ENCODE results near the gene AGR3.
A peak's percentile ranks its signal among the peaks of the same experiment; 100 is the strongest.
"Not testable (repeated sequence)": the region's sequence is repeated elsewhere in the genome, so short reads cannot be mapped to it uniquely, and the experiment has no call there.

Gene AGR3

DNA sequence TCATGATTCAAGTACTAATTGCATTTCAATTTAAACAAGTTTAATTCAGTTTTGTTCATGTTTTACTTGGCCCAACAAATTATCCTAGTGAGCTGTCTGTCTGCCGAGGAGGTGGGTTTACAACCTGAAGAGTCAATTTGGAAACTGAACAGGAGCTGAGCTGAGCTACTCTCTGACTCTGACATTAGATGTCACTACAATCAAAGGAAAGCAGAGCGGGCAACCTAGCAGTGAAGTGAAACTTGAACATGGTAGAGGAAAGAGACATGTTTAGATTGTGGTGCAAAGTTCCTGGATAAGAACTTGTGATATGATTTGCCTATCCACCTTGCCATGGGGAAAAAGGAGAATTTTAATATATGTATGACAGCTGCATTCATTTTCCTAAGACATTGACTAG lies 9.6 kb upstream of the AGR3 start:
- DNase-seq (ENCODE audit: low read depth), result peak; percentile 2

DNA sequence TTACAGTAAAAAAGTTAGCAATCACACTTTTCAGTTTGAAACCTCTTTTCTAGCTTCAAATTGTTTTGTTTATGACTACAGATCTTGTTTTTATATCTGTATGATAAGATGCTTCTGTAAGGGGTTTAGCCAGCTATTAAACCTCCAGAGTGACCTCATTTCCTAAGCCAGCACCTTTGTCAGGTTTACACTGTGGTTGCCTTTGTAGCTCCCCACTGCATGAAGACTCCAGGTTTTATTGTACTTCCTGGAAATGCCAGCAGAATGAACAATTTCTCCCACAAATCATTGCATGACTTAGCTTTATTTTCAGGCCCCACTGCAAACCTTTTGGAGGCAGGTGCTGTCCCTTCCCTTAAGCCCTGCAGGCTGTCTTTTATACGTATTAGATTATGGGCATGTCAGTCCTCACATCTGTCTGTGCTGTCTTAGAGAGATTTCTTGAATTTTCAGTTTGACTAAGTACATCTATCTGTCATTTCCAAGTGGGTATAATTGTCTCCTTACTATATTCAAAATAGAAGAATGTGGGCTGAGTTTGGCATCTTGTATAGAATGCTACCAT lies 8.2 kb upstream of the AGR3 start:
- no peak for DNase-seq (ENCODE audit: low read depth)

DNA sequence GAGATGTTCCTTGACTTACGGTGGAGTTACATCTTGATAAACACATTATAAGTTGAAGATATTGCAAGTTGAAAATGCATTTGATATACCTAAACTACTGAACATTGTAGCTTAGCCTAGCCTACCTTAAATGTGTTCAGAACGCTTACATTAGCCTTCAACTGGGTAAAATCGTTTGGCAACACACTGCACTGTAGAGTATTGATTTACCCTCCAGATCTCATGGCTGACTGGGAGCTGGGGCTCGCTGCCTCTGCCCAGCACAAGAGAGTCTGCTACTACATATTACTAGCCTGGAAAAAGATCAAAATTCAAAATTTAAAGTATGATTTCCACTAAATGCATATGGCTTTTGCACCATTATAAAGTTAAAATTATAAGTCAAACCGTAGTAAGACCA lies 7.5 kb upstream of the AGR3 start:
- DNase-seq (ENCODE audit: low read depth), result no peak

- DNase-seq (ENCODE audit: low read depth), result no peak
These were observed 2.1 kb upstream of the AGR3 start for GRCh38 chr7:16883918-16884317.

DNA sequence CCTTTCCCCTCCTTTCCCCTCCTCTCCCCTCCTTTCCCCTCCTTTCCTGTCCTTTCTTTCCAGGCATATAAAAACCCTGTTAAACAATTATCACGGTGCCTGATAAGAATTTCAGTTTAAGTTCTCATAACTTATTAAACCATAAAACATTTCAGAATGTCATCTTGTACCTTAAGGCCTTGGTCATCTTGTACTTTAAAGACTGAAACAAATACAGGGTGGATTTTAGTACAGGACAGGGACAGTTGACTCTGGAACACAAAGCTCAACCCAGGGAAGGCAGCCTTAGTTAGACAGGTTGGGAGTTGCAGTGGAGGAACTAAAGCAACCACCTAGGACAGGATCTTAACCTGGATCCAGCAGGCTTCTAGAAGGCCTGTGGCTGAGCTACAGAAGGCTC lies 1.2 kb downstream of the AGR3 start:
- DNase-seq (ENCODE audit: low read depth), result no peak

DNA sequence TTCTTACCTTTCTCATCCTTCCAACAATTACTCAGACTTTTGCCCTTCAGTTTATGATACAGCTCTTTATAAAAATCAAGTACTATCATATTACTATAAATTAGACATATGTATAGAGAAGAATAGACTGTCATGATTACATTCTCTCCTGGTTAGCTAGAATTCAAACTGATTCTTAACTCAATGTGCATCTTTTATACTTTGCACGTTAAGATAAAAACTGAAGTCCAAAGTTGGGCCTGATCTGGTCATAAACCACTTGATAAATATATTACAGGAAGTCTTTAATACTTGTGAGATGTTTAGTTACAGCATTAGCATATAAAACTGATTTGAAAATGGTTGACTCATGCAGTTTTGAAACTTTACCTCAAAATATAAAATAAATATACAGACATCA lies 2.6 kb downstream of the AGR3 start:
- DNase-seq (ENCODE audit: low read depth), result no peak

DNA sequence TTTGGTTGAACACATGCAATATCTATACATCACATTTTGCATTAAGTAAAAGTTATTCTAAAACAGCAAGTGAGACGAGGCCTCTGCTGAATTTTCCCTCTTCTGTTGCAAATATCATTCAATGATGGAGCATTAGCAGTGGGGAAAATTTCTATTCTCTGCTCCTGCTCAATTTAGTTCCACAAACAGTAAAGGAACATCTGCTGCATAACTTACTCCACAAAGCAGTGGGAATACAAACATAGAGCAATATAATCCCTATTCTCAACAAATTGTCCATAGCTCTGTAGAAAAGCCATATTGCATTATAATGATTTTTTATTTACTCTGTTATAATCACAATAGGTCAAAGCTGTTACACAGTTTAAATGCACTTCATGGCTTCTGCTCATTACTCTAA lies 5.9 kb downstream of the AGR3 start:
- DNase-seq (ENCODE audit: low read depth), result no peak

- DNase-seq (ENCODE audit: low read depth), result no peak
These were observed 7.7 kb downstream of the AGR3 start for GRCh38 chr7:16874066-16874465.

- no peak for DNase-seq (ENCODE audit: low read depth)
These were observed 14.5 kb downstream of the AGR3 start for GRCh38 chr7:16867328-16867727.

DNA sequence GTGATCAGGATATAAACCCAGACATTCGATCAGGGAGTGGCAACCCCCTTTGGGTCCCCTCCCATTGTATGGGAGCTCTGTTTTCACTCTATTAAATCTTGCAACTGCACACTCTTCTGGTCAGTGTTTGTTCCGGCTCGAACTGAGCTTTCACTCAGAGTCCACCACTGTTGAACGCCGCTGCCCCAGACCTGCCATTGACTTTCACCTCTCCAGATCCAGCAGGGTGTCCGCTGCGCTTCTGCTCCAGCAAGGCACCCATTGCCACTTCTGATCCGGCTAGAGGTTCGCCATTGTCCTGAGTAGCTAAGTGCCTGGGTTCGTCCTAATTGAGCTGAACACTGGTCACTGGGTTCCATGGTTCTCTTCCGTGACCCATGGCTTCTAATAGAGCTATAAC lies 28.6 kb downstream of the AGR3 start:
- not testable (repeated sequence) for DNase-seq (ENCODE audit: low read depth)

GRCh38 chr7:16851829-16852228 lies 30.0 kb downstream of the AGR3 start:
- no peak for DNase-seq (ENCODE audit: low read depth)

- DNase-seq (ENCODE audit: low read depth), result no peak
These were observed 30.9 kb downstream of the AGR3 start for GRCh38 chr7:16850614-16851466.

DNA sequence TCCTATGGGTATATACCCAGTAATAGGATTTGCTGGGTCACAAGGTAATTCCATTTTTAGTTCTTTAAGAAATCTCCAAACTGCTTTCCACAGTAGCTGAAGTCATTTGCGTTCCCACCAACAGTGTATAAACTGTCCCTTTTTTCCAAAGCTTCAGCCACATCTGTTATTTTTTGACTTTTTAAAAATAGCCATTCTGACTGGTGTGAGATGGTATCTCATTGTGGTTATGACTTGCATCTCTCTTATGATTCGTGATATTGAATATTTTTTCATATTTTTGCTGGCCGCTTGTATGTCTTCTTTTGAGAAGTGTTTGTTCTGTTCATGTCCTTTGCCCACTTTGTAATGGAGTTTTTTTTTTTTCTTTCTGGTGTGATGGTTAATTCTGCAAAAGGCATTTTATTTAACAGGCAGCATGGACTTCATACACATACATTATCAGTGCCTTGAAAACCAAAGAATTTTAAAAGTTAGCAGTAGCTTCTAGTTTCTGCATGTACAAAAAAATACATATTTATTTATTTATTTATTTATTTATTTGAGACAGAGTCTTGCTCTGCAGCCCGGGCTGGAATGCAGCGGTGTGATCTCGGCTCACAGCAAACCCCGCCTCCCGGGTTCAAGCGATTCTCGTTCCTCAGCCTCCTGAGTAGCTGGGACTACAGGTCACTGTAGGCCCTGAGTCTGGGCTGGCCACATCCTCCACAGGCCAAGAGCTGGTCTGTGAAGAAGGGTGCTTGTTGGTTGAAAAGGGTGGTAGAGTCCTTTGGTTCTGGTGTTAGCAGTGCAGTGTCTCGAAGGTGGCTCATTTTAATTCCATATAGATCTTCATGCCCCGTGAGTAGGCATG lies 32.3 kb downstream of the AGR3 start:
- DNase-seq (ENCODE audit: low read depth), result no peak

GRCh38 chr7:16847381-16847860 lies 34.4 kb downstream of the AGR3 start:
- DNase-seq (ENCODE audit: low read depth), result no peak

DNA sequence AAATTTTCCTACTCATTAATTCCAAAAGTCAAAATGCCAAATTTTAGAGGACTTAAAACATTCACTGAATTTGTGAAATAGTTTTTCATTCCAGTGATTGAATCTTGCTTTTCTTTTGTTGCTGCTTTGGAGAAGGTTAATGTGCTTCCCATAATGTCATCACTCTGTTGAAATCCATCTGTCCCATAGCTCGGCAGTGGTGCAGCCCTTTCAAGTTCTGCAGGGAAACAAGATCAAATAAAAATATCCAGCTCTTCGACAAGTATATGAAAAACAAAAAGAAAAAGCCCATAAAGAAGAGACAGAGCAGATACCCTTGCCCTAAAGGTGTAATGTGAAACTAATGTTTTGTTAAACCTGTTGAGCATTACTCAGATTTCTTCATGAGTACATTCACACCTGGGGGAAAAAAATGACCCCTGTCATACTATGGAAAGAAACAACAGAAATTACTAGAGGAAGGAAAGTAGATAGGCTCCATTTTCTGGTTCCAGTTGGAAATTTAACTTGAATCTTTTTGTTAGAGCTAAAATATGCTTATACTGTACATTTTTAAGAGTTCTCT lies 35.1 kb downstream of the AGR3 start:
- DNase-seq (ENCODE audit: low read depth), result no peak

DNA sequence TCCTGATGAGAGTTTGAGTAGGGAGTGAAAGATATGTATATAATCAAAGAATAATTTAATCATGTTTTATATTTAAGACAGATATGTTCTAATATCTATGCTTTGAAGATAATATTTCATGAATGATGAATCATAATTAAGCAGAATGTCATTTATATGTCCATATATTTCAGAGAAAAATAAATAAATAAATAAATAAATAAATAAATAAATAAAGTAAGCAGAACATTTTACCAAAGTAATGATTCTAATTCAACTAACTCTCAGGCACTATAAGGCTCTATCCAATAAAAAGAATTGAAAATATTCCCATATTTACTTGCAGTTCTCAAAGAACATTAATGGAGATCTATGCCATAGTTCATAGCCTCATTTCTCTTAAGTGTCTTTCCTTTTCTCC lies 36.0 kb downstream of the AGR3 start:
- no peak for DNase-seq (ENCODE audit: low read depth)

GRCh38 chr7:16841681-16842080 lies 40.1 kb downstream of the AGR3 start:
- DNase-seq (ENCODE audit: low read depth), result no peak

- no peak for DNase-seq (ENCODE audit: low read depth)
These were observed 41.7 kb downstream of the AGR3 start for GRCh38 chr7:16840094-16840493.

DNA sequence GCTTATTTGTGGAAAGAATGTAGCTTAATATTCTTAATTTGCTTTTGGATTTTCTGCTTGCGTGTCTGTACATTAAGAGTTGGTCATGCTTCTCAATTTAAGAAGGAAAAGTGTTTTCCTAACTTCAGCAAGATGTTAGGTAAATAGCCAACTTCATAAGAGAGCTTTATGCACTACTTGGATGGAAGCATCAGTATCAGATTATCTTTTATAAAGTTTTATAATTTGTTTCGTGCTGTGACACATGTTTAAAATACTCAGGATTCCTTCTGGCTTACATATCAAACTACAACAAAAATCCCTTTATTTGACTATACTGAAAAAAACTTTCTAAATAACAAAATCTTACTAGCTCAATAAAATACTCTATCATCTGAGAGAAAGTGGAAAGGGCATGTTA lies 42.1 kb downstream of the AGR3 start:
- no peak for DNase-seq (ENCODE audit: low read depth)

DNA sequence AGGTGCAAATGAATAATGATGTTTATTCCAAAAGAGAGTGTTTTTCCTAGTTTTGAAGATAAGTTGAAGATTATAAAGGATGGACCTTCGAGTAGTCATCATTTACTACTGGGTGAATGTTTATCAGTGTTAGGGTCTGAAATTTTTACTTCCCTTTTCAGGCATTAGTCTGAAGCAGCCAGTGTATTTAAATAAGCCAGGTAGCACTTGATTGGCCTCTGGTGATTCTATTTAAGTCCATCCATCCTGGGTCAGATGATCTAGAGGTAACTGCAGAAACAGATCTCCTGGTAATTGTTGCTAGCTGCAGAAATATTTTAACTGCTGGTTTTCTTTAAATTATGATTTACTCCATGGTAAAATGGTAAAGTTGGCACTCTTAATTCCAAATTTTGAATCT lies 42.9 kb downstream of the AGR3 start:
- no peak for DNase-seq (ENCODE audit: low read depth)

DNA sequence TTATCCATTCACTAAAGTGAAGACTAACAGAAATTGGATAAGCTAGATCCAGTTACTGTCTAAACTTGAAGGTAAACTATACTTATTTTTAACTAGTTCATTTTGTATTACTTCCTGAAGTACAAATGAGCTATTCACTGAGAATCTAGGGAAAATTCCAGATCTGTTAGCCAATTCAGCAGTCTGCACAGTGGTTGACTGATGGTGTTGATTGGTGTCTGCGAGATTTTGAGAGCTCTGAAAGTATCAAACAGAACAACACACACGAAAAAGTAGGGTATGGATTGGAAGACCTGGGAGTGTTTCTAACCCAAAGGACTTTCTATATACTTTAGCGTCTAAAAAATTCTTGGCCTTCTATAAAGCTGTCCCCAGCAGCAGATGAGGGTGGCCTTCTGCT lies 43.4 kb downstream of the AGR3 start:
- no peak for DNase-seq (ENCODE audit: low read depth)

GRCh38 chr7:16836481-16836880 lies 45.3 kb downstream of the AGR3 start:
- DNase-seq (ENCODE audit: low read depth), result no peak

DNA sequence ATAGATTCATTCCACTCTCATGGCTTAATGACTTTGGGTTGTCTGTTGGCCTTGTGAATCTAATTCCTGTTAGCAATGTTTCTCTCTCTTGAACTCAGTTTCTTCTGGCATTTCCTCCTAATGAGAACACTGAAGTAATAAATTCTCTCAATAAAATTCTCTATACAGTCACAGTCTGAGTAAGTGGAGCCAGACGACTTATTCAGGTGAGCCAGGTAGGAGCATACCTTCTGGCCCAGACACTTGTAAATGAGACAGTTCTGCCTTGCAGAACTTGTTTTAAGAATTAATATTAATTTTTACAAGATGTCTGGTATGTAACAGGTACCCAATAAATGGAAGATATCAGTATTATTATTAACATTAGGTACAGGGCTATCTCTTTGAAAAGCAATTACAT lies 48.4 kb downstream of the AGR3 start:
- no peak for DNase-seq (ENCODE audit: low read depth)

All from activated T-cell treated with anti-CD3 and anti-CD28 coated beads for 1 hour (primary cell).